ENCODE results near the gene CDK14. TPM values are rescaled to one million over a fixed set of nuclear protein-coding genes. Genes with fewer than 3 reads are reported as not detected.

Gene CDK14
- total RNA-seq, 1 donor from 2014 or later, result 6.4 TPM

DNA sequence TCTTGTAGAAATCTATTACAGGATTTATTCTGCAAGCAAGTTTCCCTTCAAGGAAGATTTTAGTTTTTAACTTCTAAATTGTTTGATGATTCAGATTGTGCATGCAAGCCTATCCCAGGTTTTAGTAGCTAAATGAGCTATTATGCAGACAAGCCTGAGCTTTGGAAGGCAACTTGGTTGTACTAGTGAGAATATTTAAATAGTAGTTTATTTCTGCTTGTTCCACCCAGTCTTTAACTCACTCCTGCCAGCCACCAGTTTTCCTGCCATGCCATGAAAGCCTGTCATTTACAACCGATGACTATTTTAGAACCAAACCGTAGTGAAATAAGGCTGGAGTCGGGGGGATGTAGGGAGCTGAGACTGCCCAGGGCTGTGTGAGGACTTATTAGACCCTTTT is 343.5 kb downstream of the CDK14 start:
- no peak overlapping the region for H3K4me3 ChIP-seq (ENCODE audit: low read depth, low read length)
- no peak for DNase-seq (ENCODE audit: low read depth)
- TF ChIP-seq, protein P1, sequence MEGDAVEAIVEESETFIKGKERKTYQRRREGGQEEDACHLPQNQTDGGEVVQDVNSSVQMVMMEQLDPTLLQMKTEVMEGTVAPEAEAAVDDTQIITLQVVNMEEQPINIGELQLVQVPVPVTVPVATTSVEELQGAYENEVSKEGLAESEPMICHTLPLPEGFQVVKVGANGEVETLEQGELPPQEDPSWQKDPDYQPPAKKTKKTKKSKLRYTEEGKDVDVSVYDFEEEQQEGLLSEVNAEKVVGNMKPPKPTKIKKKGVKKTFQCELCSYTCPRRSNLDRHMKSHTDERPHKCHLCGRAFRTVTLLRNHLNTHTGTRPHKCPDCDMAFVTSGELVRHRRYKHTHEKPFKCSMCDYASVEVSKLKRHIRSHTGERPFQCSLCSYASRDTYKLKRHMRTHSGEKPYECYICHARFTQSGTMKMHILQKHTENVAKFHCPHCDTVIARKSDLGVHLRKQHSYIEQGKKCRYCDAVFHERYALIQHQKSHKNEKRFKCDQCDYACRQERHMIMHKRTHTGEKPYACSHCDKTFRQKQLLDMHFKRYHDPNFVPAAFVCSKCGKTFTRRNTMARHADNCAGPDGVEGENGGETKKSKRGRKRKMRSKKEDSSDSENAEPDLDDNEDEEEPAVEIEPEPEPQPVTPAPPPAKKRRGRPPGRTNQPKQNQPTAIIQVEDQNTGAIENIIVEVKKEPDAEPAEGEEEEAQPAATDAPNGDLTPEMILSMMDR (conservative IDR thresholded peaks at IDR 0.05; ENCODE audit: low read depth, low read length), result no peak

DNA sequence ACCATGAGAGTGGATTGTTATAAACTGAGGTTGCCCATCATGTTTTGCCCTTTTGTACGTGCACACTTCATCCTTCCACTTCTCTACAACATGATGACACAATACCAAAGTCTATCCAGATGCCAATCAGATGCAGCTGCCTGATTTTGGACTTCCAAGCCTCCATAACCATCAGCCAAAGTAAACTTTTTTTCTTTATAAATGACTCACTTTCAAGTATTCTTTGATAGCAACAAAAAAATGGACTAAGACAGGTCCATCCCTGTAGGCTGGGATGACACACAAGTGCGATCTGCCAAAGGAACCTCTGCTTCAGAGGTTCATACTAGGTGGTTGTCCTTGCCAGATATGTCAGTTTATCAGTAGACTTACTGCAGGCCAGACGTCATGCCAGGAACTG is 347.9 kb downstream of the CDK14 start:
- TF ChIP-seq, protein P1 (conservative IDR thresholded peaks at IDR 0.05; ENCODE audit: low read depth, low read length), result no peak
- no peak overlapping the region for H3K4me3 ChIP-seq (ENCODE audit: low read depth, low read length)
- no peak for DNase-seq (ENCODE audit: low read depth)

DNA sequence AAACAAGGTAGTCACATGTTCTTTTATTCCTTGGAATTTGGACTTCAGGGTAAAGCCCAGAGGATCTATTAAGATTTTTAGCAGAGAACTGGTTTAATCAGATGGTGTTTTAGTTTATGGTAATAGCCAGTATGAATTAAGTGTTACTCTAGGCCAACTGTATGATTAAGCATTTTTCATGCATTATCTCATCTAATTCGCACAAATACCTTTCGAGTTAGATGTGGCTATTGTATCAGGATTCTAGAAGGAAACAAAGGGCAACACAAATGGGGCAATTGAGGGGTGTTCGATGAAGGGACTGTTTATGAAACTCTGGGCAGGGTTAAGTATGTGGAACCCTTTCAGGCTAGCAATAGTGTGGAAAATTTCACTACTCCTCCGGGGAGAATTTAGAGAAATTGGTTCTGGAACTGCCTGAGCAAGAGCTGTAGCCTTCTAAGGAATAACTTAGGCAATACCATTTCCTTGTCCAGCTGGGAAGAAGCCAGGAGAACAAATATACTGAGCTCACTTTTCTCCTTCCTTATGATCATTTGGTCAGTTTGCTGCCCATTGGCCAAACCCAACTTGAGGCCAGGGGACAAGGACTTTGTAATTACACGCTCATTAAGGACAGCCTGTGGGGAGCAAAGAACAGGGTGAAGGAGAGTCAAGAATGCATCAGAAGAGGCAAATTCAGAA is 349.1 kb downstream of the CDK14 start:
- H3K4me3 ChIP-seq (ENCODE audit: low read depth, low read length), result no peak overlapping the region
- TF ChIP-seq, protein P1 (conservative IDR thresholded peaks at IDR 0.05; ENCODE audit: low read depth, low read length), result no peak
- no peak for DNase-seq (ENCODE audit: low read depth)

GRCh38 chr7:90946730-90947501 is 350.8 kb downstream of the CDK14 start:
- H3K4me3 ChIP-seq (ENCODE audit: low read depth, low read length), result no peak overlapping the region
- TF ChIP-seq, protein P1 (conservative IDR thresholded peaks at IDR 0.05; ENCODE audit: low read depth, low read length), result no peak
- DNase-seq (ENCODE audit: low read depth), result no peak

- H3K4me3 ChIP-seq (ENCODE audit: low read depth, low read length), result no peak overlapping the region
- TF ChIP-seq, protein P1 (conservative IDR thresholded peaks at IDR 0.05; ENCODE audit: low read depth, low read length), result no peak
- no peak for DNase-seq (ENCODE audit: low read depth)
These were observed 352.0 kb downstream of the CDK14 start for GRCh38 chr7:90948085-90948484.

- H3K4me3 ChIP-seq (ENCODE audit: low read depth, low read length), result no peak overlapping the region
- no peak for DNase-seq (ENCODE audit: low read depth)
- TF ChIP-seq, protein P1 (conservative IDR thresholded peaks at IDR 0.05; ENCODE audit: low read depth, low read length), result no peak
These were observed 355.1 kb downstream of the CDK14 start for GRCh38 chr7:90951229-90951628.
